AG10803 (cell line): ENCODE results near the gene ZBTB38.
A peak's percentile ranks its signal among the peaks of the same experiment; 100 is the strongest.

Experiments used
- DNase-seq: peaks from one replicate; pipeline ENCODE4 v3.0.0; 2010; ENCODE audit warnings: low read depth
- H3K4me3 ChIP-seq: 2 replicates; pipeline ENCODE4 v1.5.1; 2011; ENCODE audit warnings: mild to moderate bottlenecking, low read length, control low read depth
- TF ChIP-seq, protein P1 (sequence below): conservative IDR thresholded peaks from 2 replicates; pipeline ENCODE4 v1.5.1; 2011; ENCODE audit warnings: mild to moderate bottlenecking, low read length, control low read depth, inconsistent platforms

The ZBTB38 gene, protein sequence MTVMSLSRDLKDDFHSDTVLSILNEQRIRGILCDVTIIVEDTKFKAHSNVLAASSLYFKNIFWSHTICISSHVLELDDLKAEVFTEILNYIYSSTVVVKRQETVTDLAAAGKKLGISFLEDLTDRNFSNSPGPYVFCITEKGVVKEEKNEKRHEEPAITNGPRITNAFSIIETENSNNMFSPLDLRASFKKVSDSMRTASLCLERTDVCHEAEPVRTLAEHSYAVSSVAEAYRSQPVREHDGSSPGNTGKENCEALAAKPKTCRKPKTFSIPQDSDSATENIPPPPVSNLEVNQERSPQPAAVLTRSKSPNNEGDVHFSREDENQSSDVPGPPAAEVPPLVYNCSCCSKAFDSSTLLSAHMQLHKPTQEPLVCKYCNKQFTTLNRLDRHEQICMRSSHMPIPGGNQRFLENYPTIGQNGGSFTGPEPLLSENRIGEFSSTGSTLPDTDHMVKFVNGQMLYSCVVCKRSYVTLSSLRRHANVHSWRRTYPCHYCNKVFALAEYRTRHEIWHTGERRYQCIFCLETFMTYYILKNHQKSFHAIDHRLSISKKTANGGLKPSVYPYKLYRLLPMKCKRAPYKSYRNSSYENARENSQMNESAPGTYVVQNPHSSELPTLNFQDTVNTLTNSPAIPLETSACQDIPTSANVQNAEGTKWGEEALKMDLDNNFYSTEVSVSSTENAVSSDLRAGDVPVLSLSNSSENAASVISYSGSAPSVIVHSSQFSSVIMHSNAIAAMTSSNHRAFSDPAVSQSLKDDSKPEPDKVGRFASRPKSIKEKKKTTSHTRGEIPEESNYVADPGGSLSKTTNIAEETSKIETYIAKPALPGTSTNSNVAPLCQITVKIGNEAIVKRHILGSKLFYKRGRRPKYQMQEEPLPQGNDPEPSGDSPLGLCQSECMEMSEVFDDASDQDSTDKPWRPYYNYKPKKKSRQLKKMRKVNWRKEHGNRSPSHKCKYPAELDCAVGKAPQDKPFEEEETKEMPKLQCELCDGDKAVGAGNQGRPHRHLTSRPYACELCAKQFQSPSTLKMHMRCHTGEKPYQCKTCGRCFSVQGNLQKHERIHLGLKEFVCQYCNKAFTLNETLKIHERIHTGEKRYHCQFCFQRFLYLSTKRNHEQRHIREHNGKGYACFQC (N-terminal part only)

DNA sequence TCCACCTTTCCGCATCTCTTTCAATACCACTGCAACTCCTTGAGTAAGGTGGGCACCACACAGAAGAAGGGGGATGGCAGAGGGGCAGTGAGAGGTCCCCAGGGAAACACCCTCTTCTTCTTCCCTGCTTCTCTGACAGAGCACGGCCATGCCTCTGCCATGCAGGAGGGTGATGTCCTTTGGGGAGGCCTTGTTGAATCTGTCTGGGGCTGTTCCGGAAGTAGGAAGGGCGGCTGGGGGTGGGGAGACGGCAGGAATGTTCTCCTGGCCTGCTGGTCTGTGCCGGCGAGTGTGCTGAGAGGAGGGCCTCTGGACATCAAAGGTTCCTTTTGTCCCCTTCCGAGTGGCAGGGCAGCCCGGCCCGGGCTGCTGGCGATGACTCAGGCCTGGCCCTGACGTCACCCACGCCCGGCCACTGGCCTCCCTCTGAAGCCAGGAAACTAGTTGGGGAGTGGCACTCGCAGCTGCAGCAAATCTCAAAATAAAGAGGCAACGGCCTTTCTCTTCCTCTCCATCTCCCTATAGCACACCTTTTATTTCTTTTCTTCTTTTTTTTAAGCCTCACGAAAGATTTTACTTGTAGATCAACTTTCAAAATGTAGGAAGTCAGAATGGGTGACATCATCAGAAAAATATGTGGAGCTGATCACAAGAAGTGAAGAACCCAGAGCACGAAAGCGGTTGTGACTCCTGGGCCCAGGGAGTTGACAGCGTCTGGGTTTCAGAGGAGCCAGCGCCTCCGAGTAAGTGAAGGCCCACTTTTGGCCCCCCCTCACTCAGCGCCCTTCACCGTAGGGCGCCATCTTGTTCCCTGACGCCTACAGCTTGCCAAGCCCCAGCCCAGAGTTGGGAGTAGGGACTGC lies at the start of gene ZBTB38:
ZBTB38 (plus strand) TSS at position 443 of the 863 bp plus-strand sequence. CDS start 73,885 bp downstream, outside the sequence.
- H3K4me3 ChIP-seq: peak within 1 kb of the TSS; percentile 31
- peak; percentile 96 for DNase-seq
- TF ChIP-seq, protein P1, sequence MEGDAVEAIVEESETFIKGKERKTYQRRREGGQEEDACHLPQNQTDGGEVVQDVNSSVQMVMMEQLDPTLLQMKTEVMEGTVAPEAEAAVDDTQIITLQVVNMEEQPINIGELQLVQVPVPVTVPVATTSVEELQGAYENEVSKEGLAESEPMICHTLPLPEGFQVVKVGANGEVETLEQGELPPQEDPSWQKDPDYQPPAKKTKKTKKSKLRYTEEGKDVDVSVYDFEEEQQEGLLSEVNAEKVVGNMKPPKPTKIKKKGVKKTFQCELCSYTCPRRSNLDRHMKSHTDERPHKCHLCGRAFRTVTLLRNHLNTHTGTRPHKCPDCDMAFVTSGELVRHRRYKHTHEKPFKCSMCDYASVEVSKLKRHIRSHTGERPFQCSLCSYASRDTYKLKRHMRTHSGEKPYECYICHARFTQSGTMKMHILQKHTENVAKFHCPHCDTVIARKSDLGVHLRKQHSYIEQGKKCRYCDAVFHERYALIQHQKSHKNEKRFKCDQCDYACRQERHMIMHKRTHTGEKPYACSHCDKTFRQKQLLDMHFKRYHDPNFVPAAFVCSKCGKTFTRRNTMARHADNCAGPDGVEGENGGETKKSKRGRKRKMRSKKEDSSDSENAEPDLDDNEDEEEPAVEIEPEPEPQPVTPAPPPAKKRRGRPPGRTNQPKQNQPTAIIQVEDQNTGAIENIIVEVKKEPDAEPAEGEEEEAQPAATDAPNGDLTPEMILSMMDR: no peak

DNA sequence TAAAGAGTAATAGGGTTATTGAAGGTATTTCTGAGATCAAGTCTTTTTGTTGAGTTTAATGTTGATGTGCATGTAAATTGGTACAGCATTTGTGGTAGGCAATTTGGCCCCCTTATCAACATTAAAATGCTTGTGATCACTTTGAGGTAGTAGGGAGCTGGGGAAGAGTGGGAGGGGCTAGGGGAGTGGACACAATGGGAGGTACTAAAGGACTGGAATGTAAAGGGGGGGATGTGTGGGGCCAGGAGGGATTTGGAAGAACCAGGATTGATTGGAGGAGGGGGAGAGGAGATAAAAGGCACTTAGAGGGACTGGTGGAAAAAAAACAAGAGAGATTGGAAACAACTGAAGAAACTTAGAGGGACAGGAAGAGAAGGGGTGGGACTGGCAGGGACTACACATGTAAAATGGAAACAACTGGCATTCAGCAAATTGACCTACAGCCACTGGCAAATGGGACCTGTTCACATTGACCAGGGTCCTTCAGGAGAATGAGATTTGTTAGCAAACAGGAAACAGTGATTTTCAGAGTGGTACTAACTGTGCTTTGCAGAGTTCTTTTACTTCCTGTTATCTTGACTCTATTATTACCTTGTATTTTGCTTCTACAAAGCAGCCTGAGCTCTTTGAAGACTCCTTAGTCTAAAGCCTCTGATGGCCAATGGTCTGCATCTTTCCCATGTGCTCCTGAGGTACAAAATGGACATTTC lies 47.8 kb upstream of the ZBTB38 start:
- no peak overlapping the region for H3K4me3 ChIP-seq
- TF ChIP-seq, protein P1: no peak
- DNase-seq: no peak

DNA sequence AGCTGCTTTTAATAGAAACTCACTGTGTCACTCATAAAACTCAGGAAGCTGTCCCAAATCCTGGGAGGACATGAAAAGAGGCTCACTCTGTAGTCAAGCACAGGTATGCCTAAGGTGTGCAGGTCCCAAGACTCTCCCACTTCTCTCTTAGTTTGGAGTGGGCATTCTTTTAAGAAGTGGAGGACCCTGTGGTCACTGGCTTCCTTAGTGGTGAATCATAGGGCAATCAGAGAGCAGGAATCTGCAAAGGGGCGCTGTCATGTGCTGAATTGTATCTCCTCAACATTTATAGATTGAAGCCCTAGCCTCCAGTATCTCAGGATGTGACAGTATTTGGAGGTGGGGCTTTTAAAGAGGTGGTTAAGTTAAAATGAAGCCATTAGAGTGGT lies 47.2 kb upstream of the ZBTB38 start:
- DNase-seq: peak; percentile 17
- TF ChIP-seq, protein P1: no peak
- no peak overlapping the region for H3K4me3 ChIP-seq

DNA sequence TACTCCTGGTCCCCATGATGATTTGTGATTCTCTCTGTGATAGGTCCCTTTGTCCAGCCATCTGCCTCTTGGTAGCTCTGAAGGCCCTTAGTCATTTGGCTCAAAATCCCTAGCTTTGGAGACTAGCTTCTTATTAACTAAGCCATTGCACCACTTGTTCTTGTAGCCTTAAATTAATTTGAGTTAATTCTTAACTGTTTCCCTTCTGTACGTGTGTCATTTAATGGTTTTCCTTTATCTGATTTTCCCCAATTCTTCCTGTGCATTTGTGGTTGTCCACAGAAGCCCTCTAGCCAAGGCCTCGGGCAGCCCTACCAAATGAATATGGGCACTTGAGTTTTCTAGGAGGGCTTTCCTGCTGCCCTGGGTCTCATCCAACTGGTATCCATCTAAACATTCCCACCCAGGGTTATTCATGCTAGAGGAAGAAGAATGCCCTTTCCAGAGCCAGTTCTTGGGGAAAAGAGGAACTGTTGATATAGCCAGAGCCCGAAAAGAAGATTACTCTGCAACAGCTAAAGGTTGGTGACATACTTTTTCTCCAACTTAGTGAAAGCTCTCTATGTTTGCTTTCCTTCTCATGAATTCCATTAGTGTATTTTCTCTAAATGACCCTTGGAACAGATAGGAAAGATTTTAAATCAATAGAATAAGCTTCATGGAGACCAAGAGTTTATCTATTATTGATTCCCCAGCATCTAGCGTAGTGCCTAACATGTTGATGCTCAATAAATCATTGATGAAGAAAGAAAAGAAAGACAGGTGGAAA lies 44.2 kb upstream of the ZBTB38 start:
- TF ChIP-seq, protein P1: no peak
- no peak for DNase-seq
- no peak overlapping the region for H3K4me3 ChIP-seq

DNA sequence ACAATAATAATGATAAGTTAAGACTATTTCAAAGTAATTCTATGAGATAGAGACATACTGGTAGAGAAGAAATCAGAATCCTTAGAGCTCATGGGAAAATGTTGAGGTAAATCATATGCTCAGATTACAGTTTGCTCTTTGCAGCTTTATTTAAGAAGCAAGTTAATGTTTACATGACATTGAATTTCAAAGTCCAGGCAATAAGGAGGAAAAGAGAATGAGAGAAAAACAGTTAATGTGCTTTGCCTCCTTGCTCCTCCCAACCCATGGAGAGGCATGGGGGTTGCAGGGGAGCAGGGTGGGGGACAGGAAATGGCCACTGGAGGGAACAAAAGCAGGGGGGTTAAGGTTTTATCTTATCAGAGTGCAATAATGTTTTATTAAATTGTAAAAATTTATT lies 42.2 kb upstream of the ZBTB38 start:
- no peak overlapping the region for H3K4me3 ChIP-seq
- DNase-seq: no peak
- TF ChIP-seq, protein P1: no peak
